ENCODE measurements around the gene SPSB2. TPM values are rescaled to one million over a fixed set of nuclear protein-coding genes. Genes with fewer than 3 reads are reported as not detected.

Gene SPSB2
- polyA plus RNA-seq, 1 of the 3 experiments (the other 2 are of a cell fraction): 16.9 TPM

- Histone ChIP-seq H3K4me2 (no peak overlapping the region), H3K9me3 (no peaks in the 10 kb centered on the region), H4K20me1 (ENCODE audit: insufficient read depth) (no peaks in the 10 kb centered on the region), H3K9ac (no peak overlapping the region), H3K4me1 (ENCODE audit: control insufficient read depth in 1 of 2, insufficient read depth in 2 of 2, low read depth in 1 of 2, low read length in 1 of 2) (peaks cover 4 to 9% of the 10 kb centered on the region in 2 experiments; a peak in 2 of 4 replicates), H3K4me3 (ENCODE audit: low read depth in 2 of 2, low read length in 1 of 2) (no peak overlapping the region), H3K27me3 (ENCODE audit: insufficient read depth) (no peaks in the 10 kb centered on the region), H3K9me2 (no peaks in the 10 kb centered on the region), H3K79me2 (ENCODE audit: insufficient read depth) (no peaks in the 10 kb centered on the region), H3K27ac (ENCODE audit: low read depth in 2 of 2, low read length in 1 of 2) (no peak overlapping the region), H2AFZ (ENCODE audit: low read depth) (no peak overlapping the region), H3F3A (replicated peaks; ENCODE audit: insufficient read depth) (no peaks in the 10 kb centered on the region), H3K36me3 (replicated peaks in 1 of 2; ENCODE audit: control insufficient read depth in 1 of 2, insufficient read depth in 2 of 2, low read length in 1 of 2) (no peaks in the 10 kb centered on the region)
- CTCF ChIA-PET: interaction anchor here (0.9 to 2.1 kb wide), 6 partner anchors 9 to 144 kb away, joined by 3 to 9 read pairs (median 4); partner anchors contain the start of gene SPSB2
- POLR2A ChIA-PET: interaction anchor here (0.9 kb wide), 1 partner anchor 9 kb away, joined by 3 read pairs; no protein-coding TSS in a partner anchor
- TF ChIP-seq EZH2phosphoT487 (IDR thresholded peaks at IDR 0.05; ENCODE audit: borderline replicate concordance, low read depth) (no peak), SMC3 (IDR thresholded peaks at IDR 0.05; ENCODE audit: low read depth, low read length) (no peak), CTCF (IDR thresholded peaks at IDR 0.05) (no peak), GABPA (IDR thresholded peaks at IDR 0.05; ENCODE audit: low read depth) (no peak), POLR2AphosphoS5 (IDR thresholded peaks at IDR 0.05; ENCODE audit: low read depth, low read length) (no peak), PBX3 (IDR thresholded peaks at IDR 0.05) (no peak), EP300 (IDR thresholded peaks at IDR 0.05; ENCODE audit: borderline replicate concordance in 1 of 2, low read depth in 1 of 2, low read length in 1 of 2) (no peak), ZBTB33 (IDR thresholded peaks at IDR 0.05; ENCODE audit: borderline replicate concordance, low read depth) (no peak), MXI1 (IDR thresholded peaks at IDR 0.05; ENCODE audit: low read depth, low read length) (no peak), GATA2 (CRISPR knock-in tag; IDR thresholded peaks at IDR 0.05) (no peak), NRF1 (IDR thresholded peaks at IDR 0.05; ENCODE audit: low read depth, low read length) (no peak), RXRA (IDR thresholded peaks at IDR 0.05; ENCODE audit: borderline replicate concordance, low read depth) (no peak), TEAD4 (IDR thresholded peaks at IDR 0.05; ENCODE audit: borderline replicate concordance, insufficient read depth) (no peak), FOXJ3 (CRISPR knock-in tag; IDR thresholded peaks at IDR 0.05) (no peak), RCOR1 (IDR thresholded peaks at IDR 0.05; ENCODE audit: low read length) (no peak), REST (IDR thresholded peaks at IDR 0.05; ENCODE audit: low read depth, low read length) (no peak), JUND (IDR thresholded peaks at IDR 0.05) (no peak), YY1 (IDR thresholded peaks at IDR 0.05; ENCODE audit: low read depth) (no peak), TAF1 (IDR thresholded peaks at IDR 0.05; ENCODE audit: borderline replicate concordance, low read depth, low read length) (no peak)
- WGBS (ENCODE audit: low lambda C conversion rate): 81% methylated on average over 10 of the region's 10 CpGs
- no peak for DNase-seq
Observed at GRCh38 chr12:6899837-6900519, 26.9 kb upstream of the SPSB2 start.

Data from SK-N-SH (cell line).